GM12878 (cell line): Measurements from ENCODE around the gene YDJC. TPM values are rescaled to one million over a fixed set of nuclear protein-coding genes. Genes with fewer than 3 reads are reported as not detected.

Source experiments
- ATAC-seq: fragments of 200-7000 bp; cut with Tn5 transposase; 3 replicates; pipeline ENCODE4 v1.9.1; 2020; ENCODE audit warnings: mild to moderate bottlenecking, moderate library complexity
- BruUV-seq: library from RNA; stranded (reverse); fragments of 400-500 nt; replicated peaks from 2 replicates; lab custom pipeline; 2021; lab: Mats Ljungman, UMichigan
- CTCF ChIA-PET: fragments of 300-600 bp; sonication (Branson Sonifier 250); formaldehyde crosslinking; extraction: SDS; loops from one replicate; lab custom pipeline; 2021; ENCODE audit warnings: inconsistent platforms; lab: Yijun Ruan, JAX
- POLR2A ChIA-PET: fragments of 350-600 bp; formaldehyde crosslinking; extraction: SDS; loops from one replicate; lab custom pipeline; 2021; ENCODE audit warnings: inconsistent platforms; lab: Charles Lee
- RAD21 ChIA-PET: fragments of 300-600 bp; sonication (Branson Sonifier 250); formaldehyde crosslinking; loops from one replicate; lab custom pipeline; 2023; ENCODE audit warnings: antibody characterized with exemption; ENCODE audit not compliant: unreplicated experiment; lab: Charles Lee
- SMC1A ChIA-PET: fragments of 300-600 bp; sonication (Branson Sonifier 250); formaldehyde crosslinking; loops from one replicate; lab custom pipeline; 2023; ENCODE audit not compliant: unreplicated experiment, uncharacterized antibody; lab: Charles Lee
- DNase-seq: peaks from one replicate; pipeline ENCODE4 v3.0.0-alpha.2; 2011; ENCODE audit warnings: low read depth, low spot score
- FAIRE-seq: peaks from 3 replicates; lab custom pipeline; 2011; peaks lifted over from hg19 to GRCh38; lab: Jason Lieb, UNC
- H2AFZ ChIP-seq: 2 replicates; pipeline ENCODE4 v1.6.0; 2011; ENCODE audit warnings: low read depth, low read length, control low read depth; ENCODE audit not compliant: control insufficient read depth
- H3K27ac ChIP-seq: 2 replicates; pipeline ENCODE4 v1.5.1; 2011; ENCODE audit warnings: control low read depth; ENCODE audit not compliant: control insufficient read depth, insufficient read depth
- H3K27me3 ChIP-seq, 2 experiments: replicated peaks in 1 of 2; 2 replicates each; pipeline versions ENCODE4 v1.6.0 to v1.6.1; 2011; ENCODE audit warnings: low read length in 1 of 2; ENCODE audit not compliant: control insufficient read depth in 2 of 2, insufficient read depth in 2 of 2
- H3K36me3 ChIP-seq, 2 experiments: 2 replicates each; pipeline ENCODE4 v1.5.1; 2011; ENCODE audit warnings: low read length in 1 of 2; ENCODE audit not compliant: control insufficient read depth in 2 of 2, insufficient read depth in 2 of 2
- H3K4me1 ChIP-seq: 2 replicates; pipeline ENCODE4 v1.6.1; 2011; ENCODE audit warnings: mild to moderate bottlenecking, low read length, moderate library complexity, mixed read lengths; ENCODE audit not compliant: control insufficient read depth, insufficient read depth
- H3K4me2 ChIP-seq: 2 replicates; pipeline ENCODE4 v1.6.0; 2011; ENCODE audit warnings: control low read depth; ENCODE audit not compliant: control insufficient read depth, insufficient read depth
- H3K4me3 ChIP-seq: fragments of 200-600 bp; sonication (generic); 2 replicates; pipeline ENCODE4 v1.5.1; 2016
- H3K79me2 ChIP-seq: 2 replicates; pipeline ENCODE4 v1.6.0; 2011; ENCODE audit warnings: low read length; ENCODE audit not compliant: control insufficient read depth, insufficient read depth
- H3K9ac ChIP-seq: 2 replicates; pipeline ENCODE4 v1.8.0; 2011; ENCODE audit warnings: low read length, control low read depth, mixed read lengths; ENCODE audit not compliant: control insufficient read depth, insufficient read depth
- H3K9me3 ChIP-seq: replicated peaks from 3 replicates; pipeline ENCODE4 v1.5.1; 2011; ENCODE audit warnings: mild to moderate bottlenecking, low read length; ENCODE audit not compliant: control insufficient read depth, insufficient read depth
- H4K20me1 ChIP-seq: 2 replicates; pipeline ENCODE4 v1.6.0; 2011; ENCODE audit not compliant: control insufficient read depth, insufficient read depth
- BCL11A ChIP-seq: IDR thresholded peaks from 2 replicates; pipeline ENCODE4 v1.6.1; 2011; ENCODE audit warnings: low read depth, low read length
- IKZF2 ChIP-seq, 2 experiments: fragments of 450-650 bp; IDR thresholded peaks; 2 replicates each; pipeline ENCODE4 v1.6.1; 2017; ENCODE audit warnings: mild to moderate bottlenecking in 2 of 2, moderate library complexity in 2 of 2
- KLF5 ChIP-seq: fragments of 450-650 bp; IDR thresholded peaks from 2 replicates; pipeline ENCODE4 v1.6.1; 2014; ENCODE audit warnings: mild to moderate bottlenecking; ENCODE audit not compliant: partially characterized antibody
- LARP7 ChIP-seq: fragments of 450-650 bp; IDR thresholded peaks from 2 replicates; pipeline ENCODE4 v1.6.1; 2017; ENCODE audit warnings: mild to moderate bottlenecking
- NBN ChIP-seq: fragments of 450-650 bp; IDR thresholded peaks from 2 replicates; pipeline ENCODE4 v1.6.1; 2016
- NFYB ChIP-seq: IDR thresholded peaks from 2 replicates; pipeline ENCODE4 v1.6.1; 2011; ENCODE audit warnings: low read depth, mild to moderate bottlenecking, low read length, improper control_type of control experiment, moderate library complexity; ENCODE audit not compliant: insufficient read depth
- NR2F1 ChIP-seq: fragments of 450-650 bp; conservative IDR thresholded peaks from 2 replicates; pipeline ENCODE4 v1.6.1; 2017; ENCODE audit warnings: mild to moderate bottlenecking
- NRF1 ChIP-seq: conservative IDR thresholded peaks from 2 replicates; pipeline ENCODE4 v1.6.1; 2011; ENCODE audit warnings: mild to moderate bottlenecking, low read depth, low read length, improper control_type of control experiment
- RAD21 ChIP-seq: IDR thresholded peaks from 2 replicates; pipeline ENCODE4 v1.6.1; 2011; ENCODE audit warnings: mild to moderate bottlenecking, low read depth, low read length, moderate library complexity; ENCODE audit not compliant: insufficient read depth
- SPI1 ChIP-seq: IDR thresholded peaks from 2 replicates; pipeline ENCODE4 v1.6.1; 2011; ENCODE audit warnings: low read depth, mild to moderate bottlenecking, low read length, moderate library complexity, borderline replicate concordance; ENCODE audit not compliant: insufficient read depth
- TCF3 ChIP-seq: IDR thresholded peaks from 2 replicates; pipeline ENCODE4 v1.6.1; 2012; ENCODE audit warnings: low read depth, mild to moderate bottlenecking, low read length, borderline replicate concordance; ENCODE audit not compliant: insufficient read depth
- WRNIP1 ChIP-seq: IDR thresholded peaks from 2 replicates; pipeline ENCODE4 v1.6.1; 2011; ENCODE audit warnings: low read depth, low read length, improper control_type of control experiment, borderline replicate concordance
- ZNF274 ChIP-seq: IDR thresholded peaks from one replicate; pipeline ENCODE4 v1.8.0; 2011; ENCODE audit not compliant: insufficient read length, insufficient read depth
- ZNF384 ChIP-seq: IDR thresholded peaks from 2 replicates; pipeline ENCODE4 v1.6.1; 2012; ENCODE audit warnings: low read depth, mild to moderate bottlenecking, low read length, improper control_type of control experiment, borderline replicate concordance
- ZNF622 ChIP-seq: fragments of 450-650 bp; IDR thresholded peaks from 2 replicates; pipeline ENCODE4 v1.6.1; 2017; ENCODE audit warnings: mild to moderate bottlenecking, inconsistent platforms
- WGBS: methylation state at CpG from one replicate; pipeline ENCODE4 v1.1.6; 2016; ENCODE audit warnings: low lambda C conversion rate; ENCODE audit not compliant: insufficient replicate concordance, insufficient coverage; ENCODE audit errors: missing lambda C conversion rate; 5-methylcytosine and 5-hydroxymethylcytosine counted together
- in situ Hi-C: fragments of 300-500 bp; cut with MboI; formaldehyde crosslinking; loops from 9 replicates; pipeline ENCODE4 v1.14.3; 2018; ENCODE audit warnings: mixed read lengths
- intact Hi-C: fragments of 100-400 bp; cut with micrococcal nuclease; formaldehyde crosslinking; loops from one replicate; pipeline ENCODE4 v1.14.2; 2022; ENCODE audit not compliant: unreplicated experiment
- polyA plus RNA-seq, 11 experiments: library from polyadenylated mRNA; depleted of rRNA in 4 of 11; unstranded in 6 of 11; stranded (reverse) in 5 of 11; fragments of >200 nt; fragmentation: Nextera tagmentation in 4 of 11; fragmentation: Illumina TruSeq in 1 of 11; extraction: Ambion mirVana in 4 of 11; extraction: Trizol in 1 of 11; gene quantifications; 1 replicate in 1 of 11; 2 replicates in 10 of 11; pipeline versions ENCODE4 v1.2.1 to v1.2.3, GENCODE V29; 2011 to 2016; ENCODE audit warnings: inconsistent platforms in 2 of 11, missing spikeins in 2 of 11, low read depth in 1 of 11
- total RNA-seq, 4 experiments: library from RNA; depleted of rRNA in 3 of 4; stranded (reverse); fragments of >200 nt in 3 of 4; fragmentation: Illumina TruSeq in 1 of 4; extraction: Trizol in 1 of 4; gene quantifications; 2 replicates each; pipeline versions ENCODE4 v1.2.1 to v1.2.3, GENCODE V29; 2013 to 2021
- TF ChIP-seq, protein P1 (sequence below): fragments of 450-650 bp; formaldehyde crosslinking; IDR thresholded peaks from 2 replicates; pipeline ENCODE4 v1.5.0; 2022; ENCODE audit warnings: mild to moderate bottlenecking, missing genetic modification characterization
- TF ChIP-seq, protein P2 (sequence below): IDR thresholded peaks from 2 replicates; pipeline ENCODE4 v1.6.1; 2012; ENCODE audit warnings: low read depth, low read length, improper control_type of control experiment

Gene YDJC
- total and polyA plus RNA-seq, 10 of the 15 experiments (the other 5 are each of a cell fraction or from before 2014, with no cell fraction given) = 1.00 to 77.6 (median 38.4) TPM

DNA sequence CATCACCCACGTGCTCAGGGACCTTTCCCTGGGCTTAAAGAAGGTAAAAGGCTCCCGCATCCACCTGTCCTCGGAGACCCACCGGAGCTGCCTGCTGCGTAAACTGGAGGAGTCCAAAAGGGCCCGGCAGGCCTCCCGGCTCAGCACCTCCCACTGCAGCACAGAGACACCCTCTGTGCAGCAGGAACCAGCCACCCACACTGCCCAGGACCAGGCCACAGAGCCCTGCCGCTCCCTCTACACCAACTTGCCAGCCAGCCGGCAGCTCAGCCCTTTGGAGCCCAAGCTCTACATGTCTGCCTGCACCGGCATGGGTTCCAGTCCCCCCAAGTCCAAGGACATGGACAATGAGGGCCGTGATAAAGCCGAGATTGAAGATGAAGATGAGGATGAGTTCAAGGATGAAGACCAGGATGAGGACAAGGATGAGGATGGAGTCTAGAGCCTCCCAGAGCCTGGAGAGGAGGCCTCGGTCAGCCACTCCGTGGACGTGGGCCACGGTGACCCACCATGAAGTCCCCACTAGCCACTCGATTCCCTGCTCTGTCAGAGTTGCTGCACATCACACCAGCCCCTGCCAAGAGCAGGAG, 6.9 kb upstream of the YDJC start:
- Histone ChIP-seq H3K27me3 (no peaks in the 10 kb centered on the region), H2AFZ (no peak overlapping the region), H3K27ac (no peak overlapping the region), H3K4me2 (no peak overlapping the region), H3K79me2 (no peaks in the 10 kb centered on the region), H4K20me1 (no peaks in the 10 kb centered on the region), H3K4me1 (peaks cover 5% of the 10 kb centered on the region), H3K9ac (no peak overlapping the region), H3K36me3 (no peaks in the 10 kb centered on the region), H3K4me3 (no peak overlapping the region), H3K9me3 (no peaks in the 10 kb centered on the region)
- intact Hi-C loops (no loop called here), in situ Hi-C loops (no loop called here)
- POLR2A ChIA-PET = no interaction called here
- ATAC-seq = no peak
- RAD21 ChIA-PET = interaction anchor here (1.3 kb wide), 1 partner anchor 10 kb away, joined by 3 read pairs; no protein-coding TSS in a partner anchor
- DNase-seq = no peak
- TF ChIP-seq IKZF2 (IDR thresholded peaks at IDR 0.05) (no peak), RAD21 (no peak), BCL11A (no peak), LARP7 (no peak), WRNIP1 (no peak), TCF3 (no peak), ZNF384 (no peak), ZNF274 (no peak), NRF1 (no peak), NFYB (no peak), ZNF622 (no peak), KLF5 (no peak), NR2F1 (no peak), SPI1 (no peak), NBN (no peak)
- TF ChIP-seq, protein P1, sequence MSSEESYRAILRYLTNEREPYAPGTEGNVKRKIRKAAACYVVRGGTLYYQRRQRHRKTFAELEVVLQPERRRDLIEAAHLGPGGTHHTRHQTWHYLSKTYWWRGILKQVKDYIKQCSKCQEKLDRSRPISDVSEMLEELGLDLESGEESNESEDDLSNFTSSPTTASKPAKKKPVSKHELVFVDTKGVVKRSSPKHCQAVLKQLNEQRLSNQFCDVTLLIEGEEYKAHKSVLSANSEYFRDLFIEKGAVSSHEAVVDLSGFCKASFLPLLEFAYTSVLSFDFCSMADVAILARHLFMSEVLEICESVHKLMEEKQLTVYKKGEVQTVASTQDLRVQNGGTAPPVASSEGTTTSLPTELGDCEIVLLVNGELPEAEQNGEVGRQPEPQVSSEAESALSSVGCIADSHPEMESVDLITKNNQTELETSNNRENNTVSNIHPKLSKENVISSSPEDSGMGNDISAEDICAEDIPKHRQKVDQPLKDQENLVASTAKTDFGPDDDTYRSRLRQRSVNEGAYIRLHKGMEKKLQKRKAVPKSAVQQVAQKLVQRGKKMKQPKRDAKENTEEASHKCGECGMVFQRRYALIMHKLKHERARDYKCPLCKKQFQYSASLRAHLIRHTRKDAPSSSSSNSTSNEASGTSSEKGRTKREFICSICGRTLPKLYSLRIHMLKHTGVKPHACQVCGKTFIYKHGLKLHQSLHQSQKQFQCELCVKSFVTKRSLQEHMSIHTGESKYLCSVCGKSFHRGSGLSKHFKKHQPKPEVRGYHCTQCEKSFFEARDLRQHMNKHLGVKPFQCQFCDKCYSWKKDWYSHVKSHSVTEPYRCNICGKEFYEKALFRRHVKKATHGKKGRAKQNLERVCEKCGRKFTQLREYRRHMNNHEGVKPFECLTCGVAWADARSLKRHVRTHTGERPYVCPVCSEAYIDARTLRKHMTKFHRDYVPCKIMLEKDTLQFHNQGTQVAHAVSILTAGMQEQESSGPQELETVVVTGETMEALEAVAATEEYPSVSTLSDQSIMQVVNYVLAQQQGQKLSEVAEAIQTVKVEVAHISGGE (CRISPR knock-in tag) = no peak
- TF ChIP-seq, protein P2, sequence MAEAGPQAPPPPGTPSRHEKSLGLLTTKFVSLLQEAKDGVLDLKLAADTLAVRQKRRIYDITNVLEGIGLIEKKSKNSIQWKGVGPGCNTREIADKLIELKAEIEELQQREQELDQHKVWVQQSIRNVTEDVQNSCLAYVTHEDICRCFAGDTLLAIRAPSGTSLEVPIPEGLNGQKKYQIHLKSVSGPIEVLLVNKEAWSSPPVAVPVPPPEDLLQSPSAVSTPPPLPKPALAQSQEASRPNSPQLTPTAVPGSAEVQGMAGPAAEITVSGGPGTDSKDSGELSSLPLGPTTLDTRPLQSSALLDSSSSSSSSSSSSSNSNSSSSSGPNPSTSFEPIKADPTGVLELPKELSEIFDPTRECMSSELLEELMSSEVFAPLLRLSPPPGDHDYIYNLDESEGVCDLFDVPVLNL = no peak
- CTCF ChIA-PET = interaction anchor here (3.7 kb wide), 1 partner anchor 10 kb away, joined by 25 read pairs; no protein-coding TSS in a partner anchor
- 76% methylated on average over 17 of the region's 17 CpGs for WGBS
- no peak for FAIRE-seq
- SMC1A ChIA-PET = no interaction called here
- BruUV-seq = no TSS peak
